BE2C (cell line): ENCODE data around the gene NUP58.
"Not testable (repeated sequence)": the region's sequence is repeated elsewhere in the genome, so short reads cannot be mapped to it uniquely, and the experiment has no call there.

Experiments used
- DNase-seq: peaks from one replicate; pipeline ENCODE4 v3.0.0-alpha.2; 2020
- H3K27me3 ChIP-seq: fragments of 250-450 bp; sonication (Bioruptor Pico); 2 replicates; pipeline ENCODE4 v1.5.1; 2020; ENCODE audit warnings: mild to moderate bottlenecking
- H3K36me3 ChIP-seq: fragments of 250-450 bp; sonication (Bioruptor Pico); 2 replicates; pipeline ENCODE4 v1.5.1; 2020; ENCODE audit warnings: mild to moderate bottlenecking
- H3K4me1 ChIP-seq: fragments of 250-450 bp; sonication (Bioruptor Pico); 2 replicates; pipeline ENCODE4 v1.5.1; 2020
- H3K4me3 ChIP-seq: 2 replicates; pipeline ENCODE4 v1.5.1; 2011; ENCODE audit warnings: low read depth, low read length
- H3K9me3 ChIP-seq: fragments of 250-450 bp; sonication (Bioruptor Pico); 2 replicates; pipeline ENCODE4 v1.5.1; 2020
- CTCF ChIP-seq: IDR thresholded peaks from 2 replicates; pipeline ENCODE4 v1.5.1; 2012; ENCODE audit warnings: mild to moderate bottlenecking, low read depth, low read length

The NUP58 gene

GRCh38 chr13:25354377-25354776, 53.0 kb downstream of the NUP58 start:
- Histone ChIP-seq H3K9me3 (no peaks in the 10 kb centered on the region), H3K4me3 (no peak overlapping the region), H3K36me3 (no peaks in the 10 kb centered on the region), H3K27me3 (no peaks in the 10 kb centered on the region), H3K4me1 (no peaks in the 10 kb centered on the region)
- TF ChIP-seq CTCF = no peak
- no peak for DNase-seq

GRCh38 chr13:25360443-25360842, 59.0 kb downstream of the NUP58 start:
- not testable (repeated sequence) for DNase-seq, H3K36me3 ChIP-seq, H3K4me3 ChIP-seq, H3K4me1 ChIP-seq, H3K27me3 ChIP-seq, H3K9me3 ChIP-seq

- Histone ChIP-seq H3K4me3 (no peak overlapping the region), H3K36me3 (no peaks in the 10 kb centered on the region)
These were observed 64.4 kb downstream of the NUP58 start for GRCh38 chr13:25365720-25366235.

GRCh38 chr13:25371158-25371874, 69.9 kb downstream of the NUP58 start:
- TF ChIP-seq CTCF = no peak
- Histone ChIP-seq H3K4me1 (no peaks in the 10 kb centered on the region), H3K4me3 (no peak overlapping the region), H3K36me3 (no peaks in the 10 kb centered on the region), H3K9me3 (no peaks in the 10 kb centered on the region), H3K27me3 (peaks cover 83% of the 10 kb centered on the region)
- no peak for DNase-seq

More at GRCh38 chr13:25365720-25366235, 64.4 kb downstream of the NUP58 start:
- Histone ChIP-seq H3K9me3 (no peaks in the 10 kb centered on the region), H3K4me1 (no peaks in the 10 kb centered on the region), H3K27me3 (peaks cover 35% of the 10 kb centered on the region)
- DNase-seq = no peak
- no peak for TF ChIP-seq CTCF

GRCh38 chr13:25371875-25372283, 70.5 kb downstream of the NUP58 start, which contains the start of gene ATP8A2:
Gene ATP8A2, plus strand, starts transcription at chr13:25371974. Its CDS starts 239 bp downstream, at chr13:25372213.
- no peak for TF ChIP-seq CTCF
- DNase-seq = peak; percentile 21
- Histone ChIP-seq H3K27me3 (peaks cover 84% of the 10 kb centered on the region), H3K9me3 (no peaks in the 10 kb centered on the region), H3K4me3 (no peak within 1 kb of the TSS), H3K36me3 (no peaks in the 10 kb centered on the region), H3K4me1 (no peaks in the 10 kb centered on the region)

- peak; percentile 15 for DNase-seq
- Histone ChIP-seq H3K36me3 (no peaks in the 10 kb centered on the region), H3K27me3 (peaks cover 80% of the 10 kb centered on the region), H3K4me3 (no peak overlapping the region), H3K4me1 (no peaks in the 10 kb centered on the region), H3K9me3 (no peaks in the 10 kb centered on the region)
- no peak for TF ChIP-seq CTCF
These were observed 71.1 kb downstream of the NUP58 start for GRCh38 chr13:25372284-25373081.
